HepG2 (cell line): Measurements from ENCODE around the gene ARHGAP9. TPM values are rescaled to one million over a fixed set of nuclear protein-coding genes. Genes with fewer than 3 reads are reported as not detected.
A peak's percentile ranks its signal among the peaks of the same experiment; 100 is the strongest.

Experiments
- AFF4 ChIP-seq: sonication (generic); formaldehyde crosslinking; IDR thresholded peaks from 2 replicates; pipeline ENCODE4 v1.4.0; 2020; ENCODE audit warnings: missing genetic modification reagents
- AHR ChIP-seq: IDR thresholded peaks from 2 replicates; pipeline ENCODE4 v1.6.1; 2018; ENCODE audit warnings: missing genetic modification reagents, missing compliant biosample characterization
- CHCHD3 ChIP-seq: sonication (generic); formaldehyde crosslinking; IDR thresholded peaks from 2 replicates; pipeline ENCODE4 v1.8.0; 2022; ENCODE audit warnings: mild to moderate bottlenecking, missing genetic modification reagents, moderate library complexity
- CREB1 ChIP-seq, 2 experiments: fragments of 450-650 bp in 1 of 2; IDR thresholded peaks; 2 replicates each; pipeline ENCODE4 v1.6.1; 2016 to 2017; ENCODE audit warnings: control low read depth in 1 of 2, mild to moderate bottlenecking in 1 of 2, missing compliant biosample characterization in 1 of 2, missing genetic modification characterization in 1 of 2
- DBP ChIP-seq: sonication (generic); formaldehyde crosslinking; IDR thresholded peaks from 2 replicates; pipeline ENCODE4 v1.4.0; 2020; ENCODE audit warnings: missing genetic modification reagents; ENCODE audit errors: not compliant biosample characterization
- FOXP1 ChIP-seq, 2 experiments: fragments of 450-650 bp in 1 of 2; IDR thresholded peaks; 2 replicates each; pipeline ENCODE4 v1.6.1; 2017 to 2018; ENCODE audit warnings: antibody characterized with exemption in 1 of 2
- GRHL1 ChIP-seq: sonication (generic); formaldehyde crosslinking; conservative IDR thresholded peaks from 2 replicates; pipeline ENCODE4 v1.8.0; 2022; ENCODE audit warnings: missing genetic modification reagents
- HOXD1 ChIP-seq: sonication (generic); formaldehyde crosslinking; IDR thresholded peaks from 2 replicates; pipeline ENCODE4 v1.5.0; 2020; ENCODE audit warnings: missing genetic modification reagents
- NFKB2 ChIP-seq: sonication (generic); formaldehyde crosslinking; IDR thresholded peaks from 2 replicates; pipeline ENCODE4 v1.4.0; 2020; ENCODE audit warnings: missing genetic modification reagents, borderline replicate concordance
- ZBTB38 ChIP-seq: sonication (generic); formaldehyde crosslinking; IDR thresholded peaks from 2 replicates; pipeline ENCODE4 v1.5.1; 2020; ENCODE audit warnings: mild to moderate bottlenecking, missing genetic modification reagents
- ZBTB8A ChIP-seq: sonication (generic); formaldehyde crosslinking; IDR thresholded peaks from 2 replicates; pipeline ENCODE4 v1.4.0; 2020; ENCODE audit warnings: mild to moderate bottlenecking, low read depth, missing genetic modification reagents, borderline replicate concordance
- ZFAT ChIP-seq: sonication (generic); formaldehyde crosslinking; conservative IDR thresholded peaks from 2 replicates; pipeline ENCODE4 v1.8.1; 2023; ENCODE audit warnings: missing genetic modification reagents, inconsistent platforms
- ZKSCAN1 ChIP-seq: fragments of 150-350 bp; IDR thresholded peaks from 2 replicates; pipeline ENCODE4 v1.6.1; 2014; ENCODE audit warnings: low read length
- ZNF143 ChIP-seq: sonication (generic); formaldehyde crosslinking; IDR thresholded peaks from 2 replicates; pipeline ENCODE4 v1.4.0; 2020; ENCODE audit warnings: missing genetic modification reagents
- ZNF251 ChIP-seq: sonication (generic); formaldehyde crosslinking; IDR thresholded peaks from 2 replicates; pipeline ENCODE4 v1.9.0; 2021; ENCODE audit warnings: mild to moderate bottlenecking, missing genetic modification reagents
- ZNF253 ChIP-seq: sonication (generic); formaldehyde crosslinking; IDR thresholded peaks from 2 replicates; pipeline ENCODE4 v1.8.0; 2022; ENCODE audit warnings: mild to moderate bottlenecking, missing genetic modification reagents, borderline replicate concordance
- ZNF614 ChIP-seq: IDR thresholded peaks from 2 replicates; pipeline ENCODE4 v1.6.1; 2018; ENCODE audit warnings: missing biosample characterization, missing genetic modification reagents, inconsistent platforms, borderline replicate concordance
- ZNF761 ChIP-seq: sonication (generic); formaldehyde crosslinking; conservative IDR thresholded peaks from 2 replicates; pipeline ENCODE4 v1.4.0; 2020; ENCODE audit warnings: mild to moderate bottlenecking, missing genetic modification reagents
- polyA plus RNA-seq, 8 experiments: library from polyadenylated mRNA; depleted of rRNA in 3 of 8; stranded (reverse) in 7 of 8; unstranded in 1 of 8; fragments of >200 nt; fragmentation: Illumina TruSeq in 4 of 8; extraction: Trizol in 4 of 8; gene quantifications; 2 replicates each; pipeline versions ENCODE4 v1.2.1 to v1.2.3, GENCODE V29; 2011 to 2016; ENCODE audit warnings: low read depth in 4 of 8, missing spikeins in 1 of 8, mixed read lengths in 1 of 8; ENCODE audit not compliant: insufficient read depth in 1 of 8
- total RNA-seq, 5 experiments: library from RNA; depleted of rRNA; stranded (reverse); fragments of >200 nt; fragmentation: Illumina TruSeq; extraction: Trizol; gene quantifications; 2 replicates each; pipeline ENCODE4 v1.2.3, GENCODE V29; 2016; ENCODE audit warnings: low read depth in 1 of 5
- TF ChIP-seq, protein P1 (sequence below): sonication (generic); formaldehyde crosslinking; IDR thresholded peaks from 2 replicates; pipeline ENCODE4 v1.4.0; 2020; ENCODE audit warnings: missing genetic modification reagents, borderline replicate concordance

The ARHGAP9 gene
- total and polyA plus RNA-seq, 2 of the 13 experiments (the other 11 are each of a cell fraction or from before 2014, with no cell fraction given) = 0.18 to 1.2 TPM

- 0 out of 2 replicates have a peak, but pooled peaks have one; percentile 54 for TF ChIP-seq AFF4
- no peak for TF ChIP-seq ZFAT (CRISPR knock-in tag)
- peak; percentile 96 for TF ChIP-seq CREB1 (IDR thresholded peaks at IDR 0.05)
- peak; percentile 79 for TF ChIP-seq CREB1 (CRISPR knock-in tag; IDR thresholded peaks at IDR 0.05)
- TF ChIP-seq, protein P1, sequence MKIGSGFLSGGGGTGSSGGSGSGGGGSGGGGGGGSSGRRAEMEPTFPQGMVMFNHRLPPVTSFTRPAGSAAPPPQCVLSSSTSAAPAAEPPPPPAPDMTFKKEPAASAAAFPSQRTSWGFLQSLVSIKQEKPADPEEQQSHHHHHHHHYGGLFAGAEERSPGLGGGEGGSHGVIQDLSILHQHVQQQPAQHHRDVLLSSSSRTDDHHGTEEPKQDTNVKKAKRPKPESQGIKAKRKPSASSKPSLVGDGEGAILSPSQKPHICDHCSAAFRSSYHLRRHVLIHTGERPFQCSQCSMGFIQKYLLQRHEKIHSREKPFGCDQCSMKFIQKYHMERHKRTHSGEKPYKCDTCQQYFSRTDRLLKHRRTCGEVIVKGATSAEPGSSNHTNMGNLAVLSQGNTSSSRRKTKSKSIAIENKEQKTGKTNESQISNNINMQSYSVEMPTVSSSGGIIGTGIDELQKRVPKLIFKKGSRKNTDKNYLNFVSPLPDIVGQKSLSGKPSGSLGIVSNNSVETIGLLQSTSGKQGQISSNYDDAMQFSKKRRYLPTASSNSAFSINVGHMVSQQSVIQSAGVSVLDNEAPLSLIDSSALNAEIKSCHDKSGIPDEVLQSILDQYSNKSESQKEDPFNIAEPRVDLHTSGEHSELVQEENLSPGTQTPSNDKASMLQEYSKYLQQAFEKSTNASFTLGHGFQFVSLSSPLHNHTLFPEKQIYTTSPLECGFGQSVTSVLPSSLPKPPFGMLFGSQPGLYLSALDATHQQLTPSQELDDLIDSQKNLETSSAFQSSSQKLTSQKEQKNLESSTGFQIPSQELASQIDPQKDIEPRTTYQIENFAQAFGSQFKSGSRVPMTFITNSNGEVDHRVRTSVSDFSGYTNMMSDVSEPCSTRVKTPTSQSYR (CRISPR knock-in tag) = peak; percentile 88
- no peak for TF ChIP-seq GRHL1 (CRISPR knock-in tag)
- TF ChIP-seq DBP (CRISPR knock-in tag) = no peak
- TF ChIP-seq HOXD1 (CRISPR knock-in tag) = peak; percentile 80
- no peak for TF ChIP-seq ZBTB8A (CRISPR knock-in tag)
- TF ChIP-seq ZNF761 (CRISPR knock-in tag) = 0 out of 2 replicates have a peak, but pooled peaks have one; percentile 58
- peak; percentile 80; the same call in 1 of the 2 replicates for TF ChIP-seq ZNF614
- TF ChIP-seq CHCHD3 = peak; percentile 81; the same call in 1 of the 2 replicates
- TF ChIP-seq FOXP1 (IDR thresholded peaks at IDR 0.05) = no peak
- peak; percentile 21; the same call in 1 of the 2 replicates for TF ChIP-seq FOXP1 (CRISPR knock-in tag; IDR thresholded peaks at IDR 0.05)
- TF ChIP-seq ZKSCAN1 = no peak
- peak; percentile 52; the same call in 1 of the 2 replicates for TF ChIP-seq ZNF143 (CRISPR knock-in tag)
- TF ChIP-seq AHR (CRISPR knock-in tag) = peak; percentile 75; the same call in 1 of the 2 replicates
- no peak for TF ChIP-seq ZNF251 (CRISPR knock-in tag)
- peak; percentile 95 for TF ChIP-seq ZBTB38
- TF ChIP-seq NFKB2 (CRISPR knock-in tag) = no peak
- TF ChIP-seq ZNF253 (CRISPR knock-in tag) = no peak
Observed at GRCh38 chr12:57430931-57431566, 48.6 kb downstream of the ARHGAP9 start, which contains the start of gene R3HDM2 (continued).
